HG02870 (cell line): ENCODE measurements around the gene PRRX2.
"Not testable (repeated sequence)": the region's sequence is repeated elsewhere in the genome, so short reads cannot be mapped to it uniquely, and the experiment has no call there.

Experiments
- ATAC-seq: cut with Tn5 transposase; IDR thresholded peaks from one replicate; pipeline ENCODE4 v1.9.1; 2021; ENCODE audit warnings: mild to moderate bottlenecking, moderate library complexity; ENCODE audit not compliant: unreplicated experiment

The PRRX2 gene

GRCh38 chr9:129636343-129636742 is 29.1 kb upstream of the PRRX2 start:
- not testable (repeated sequence) for ATAC-seq

- no peak for ATAC-seq
Measured at GRCh38 chr9:129637102-129637501, 28.3 kb upstream of the PRRX2 start.

GRCh38 chr9:129637673-129638439 is 27.6 kb upstream of the PRRX2 start:
- ATAC-seq: no peak

GRCh38 chr9:129639034-129639630 is 26.3 kb upstream of the PRRX2 start:
- no peak for ATAC-seq

- ATAC-seq: no peak
Measured at GRCh38 chr9:129639756-129640085, 25.7 kb upstream of the PRRX2 start.

GRCh38 chr9:129640086-129640870 is 25.2 kb upstream of the PRRX2 start:
- no peak for ATAC-seq

GRCh38 chr9:129640871-129641749 is 24.3 kb upstream of the PRRX2 start:
- ATAC-seq: no peak

- ATAC-seq: peak; percentile 83
Measured at GRCh38 chr9:129641750-129642585, 23.5 kb upstream of the PRRX2 start, which contains the start of gene ASB6. Gene ASB6, minus strand, starts transcription at chr9:129642151. Its CDS starts 152 bp downstream, at chr9:129641999.

GRCh38 chr9:129643706-129644105 is 21.7 kb upstream of the PRRX2 start:
- no peak for ATAC-seq

GRCh38 chr9:129644365-129644764 is 21.1 kb upstream of the PRRX2 start:
- no peak for ATAC-seq

GRCh38 chr9:129644902-129645301 is 20.5 kb upstream of the PRRX2 start:
- ATAC-seq: no peak

- no peak for ATAC-seq
Measured at GRCh38 chr9:129646252-129646651, 19.2 kb upstream of the PRRX2 start.

- ATAC-seq: no peak
Measured at GRCh38 chr9:129646654-129647053, 18.8 kb upstream of the PRRX2 start.

- no peak for ATAC-seq
Measured at GRCh38 chr9:129647635-129648034, 17.8 kb upstream of the PRRX2 start.

- no peak for ATAC-seq
Measured at GRCh38 chr9:129648092-129648763, 17.2 kb upstream of the PRRX2 start.

GRCh38 chr9:129648764-129649115 is 16.7 kb upstream of the PRRX2 start:
- ATAC-seq: no peak

- no peak for ATAC-seq
Measured at GRCh38 chr9:129649726-129650679, 15.4 kb upstream of the PRRX2 start.

GRCh38 chr9:129650680-129651235 is 14.7 kb upstream of the PRRX2 start:
- no peak for ATAC-seq
